GM19035 (cell line): ENCODE results near the gene YWHAG.
"Not testable (repeated sequence)": the region's sequence is repeated elsewhere in the genome, so short reads cannot be mapped to it uniquely, and the experiment has no call there.

Source experiments
- ATAC-seq: cut with Tn5 transposase; IDR thresholded peaks from one replicate; pipeline ENCODE4 v1.9.1; 2021; ENCODE audit not compliant: unreplicated experiment

The YWHAG gene

GRCh38 chr7:76296743-76297740 is 61.7 kb downstream of the YWHAG start:
- no peak for ATAC-seq

GRCh38 chr7:76294344-76295024 is 64.3 kb downstream of the YWHAG start:
- ATAC-seq, result no peak

GRCh38 chr7:76293407-76293901 is 65.3 kb downstream of the YWHAG start:
- no peak for ATAC-seq

GRCh38 chr7:76292911-76293310 is 65.9 kb downstream of the YWHAG start:
- ATAC-seq, result not testable (repeated sequence)

GRCh38 chr7:76292213-76292573 is 66.6 kb downstream of the YWHAG start:
- ATAC-seq, result no peak

GRCh38 chr7:76291351-76292212 is 67.2 kb downstream of the YWHAG start:
- ATAC-seq, result peak; percentile 76

- not testable (repeated sequence) for ATAC-seq
Observed at GRCh38 chr7:76290847-76291350, 67.9 kb downstream of the YWHAG start.

- ATAC-seq, result no peak
Observed at GRCh38 chr7:76286842-76287403, 71.9 kb downstream of the YWHAG start.

- ATAC-seq, result no peak
Observed at GRCh38 chr7:76285604-76286374, 73.0 kb downstream of the YWHAG start.

- ATAC-seq, result no peak
Observed at GRCh38 chr7:76283254-76284159, 75.3 kb downstream of the YWHAG start.

GRCh38 chr7:76282344-76283253 is 76.2 kb downstream of the YWHAG start:
- ATAC-seq, result no peak

GRCh38 chr7:76281706-76282343 is 77.0 kb downstream of the YWHAG start:
- ATAC-seq, result no peak

GRCh38 chr7:76281006-76281705 is 77.6 kb downstream of the YWHAG start:
- no peak for ATAC-seq

GRCh38 chr7:76280408-76280807 is 78.4 kb downstream of the YWHAG start:
- ATAC-seq, result no peak

GRCh38 chr7:76278540-76278939 is 80.3 kb downstream of the YWHAG start:
- ATAC-seq, result no peak
